NCI-H69 (cell line): ENCODE results near the gene CACNA1H.
"Not testable (repeated sequence)": the region's sequence is repeated elsewhere in the genome, so short reads cannot be mapped to it uniquely, and the experiment has no call there.

ENCODE experiments used
- DNase-seq: peaks from one replicate; lab custom pipeline; 2025; lab: John Stamatoyannopoulos, UW

CACNA1H gene

DNA sequence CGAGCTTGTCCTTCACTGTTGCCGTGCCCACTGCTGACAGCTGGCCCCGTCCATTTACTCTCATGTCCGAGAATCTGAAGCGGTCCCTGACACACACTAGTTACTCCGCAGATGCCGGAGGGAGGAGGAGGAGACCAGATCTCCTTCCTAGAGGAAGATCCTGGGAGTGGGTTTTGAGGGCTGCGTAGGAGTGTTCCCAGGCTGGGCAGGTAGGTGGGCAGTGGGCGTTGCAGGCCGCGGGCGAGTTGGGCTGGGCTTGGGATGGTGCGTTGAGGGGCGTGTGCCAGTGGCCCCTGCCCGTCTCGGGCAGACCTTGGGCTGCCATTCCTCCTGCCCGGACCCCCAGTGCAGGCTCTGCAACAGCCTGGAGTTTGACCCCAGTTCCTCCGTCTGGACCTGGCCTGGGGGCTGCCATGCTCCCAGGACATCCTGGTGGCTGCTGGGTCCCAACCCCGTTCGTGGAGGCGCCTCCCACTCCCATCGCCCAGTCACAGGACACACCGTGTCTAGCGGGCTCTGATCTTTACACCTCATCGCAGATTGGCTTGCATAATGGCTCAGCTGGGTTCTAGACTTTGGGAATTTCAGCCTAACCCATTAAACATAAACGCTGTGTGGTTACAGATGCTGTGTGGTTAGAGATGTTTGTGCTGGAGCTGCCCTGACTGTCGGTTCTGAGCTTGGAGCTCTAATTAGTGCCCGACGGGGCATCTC, 22.8 kb downstream of the CACNA1H start:
- DNase-seq: peak; percentile 39

DNA sequence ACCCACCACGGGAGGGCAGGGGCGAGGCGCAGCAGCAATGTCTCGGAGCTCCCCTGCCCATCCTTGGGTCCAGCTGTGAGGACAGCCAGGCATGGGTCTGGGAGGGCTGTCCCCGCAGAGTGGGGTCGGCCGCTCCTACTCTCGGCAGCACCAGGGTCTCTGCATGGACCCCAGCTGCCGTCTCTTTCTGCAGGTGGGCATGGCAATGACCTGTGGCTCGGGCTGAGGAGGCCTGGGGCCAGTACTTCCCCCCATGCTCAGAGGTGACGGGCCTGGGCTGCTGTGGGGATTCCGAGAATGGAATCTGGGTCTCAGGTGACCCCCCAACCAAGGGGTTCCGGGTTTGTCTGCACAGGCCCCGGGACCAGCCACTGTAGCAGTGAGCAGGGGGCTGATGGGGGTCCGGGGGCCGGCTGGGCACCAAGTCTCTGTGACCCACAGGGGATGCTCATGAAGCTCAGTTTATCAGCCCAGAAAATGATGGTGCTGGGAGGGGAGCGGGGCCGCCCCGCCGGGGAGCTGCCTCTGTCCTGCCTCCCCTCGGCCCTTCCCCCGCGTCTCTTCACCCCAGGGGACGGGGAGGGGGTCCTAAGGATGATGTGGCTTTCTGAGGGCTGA, 23.5 kb downstream of the CACNA1H start:
- DNase-seq: no peak

DNA sequence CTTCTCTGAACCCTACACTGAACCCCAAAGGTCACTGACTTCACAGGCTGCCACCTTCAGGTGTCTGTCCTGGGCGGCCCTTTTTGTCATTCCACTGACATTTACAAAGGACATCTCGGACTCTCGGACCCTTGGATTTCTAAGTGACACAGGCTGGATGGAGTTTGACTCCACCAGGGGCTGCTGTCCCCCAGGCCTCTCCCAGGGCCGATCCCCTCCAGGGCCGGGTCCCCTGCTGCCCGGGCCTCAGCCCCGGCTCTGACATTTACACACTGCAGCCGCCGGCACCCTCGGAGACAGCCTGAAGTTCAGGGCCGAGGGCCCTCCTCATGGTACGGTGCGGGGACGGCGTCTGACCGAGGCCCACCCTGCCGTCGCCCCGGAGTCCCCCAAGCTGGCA, 24.1 kb downstream of the CACNA1H start:
- DNase-seq: no peak

DNA sequence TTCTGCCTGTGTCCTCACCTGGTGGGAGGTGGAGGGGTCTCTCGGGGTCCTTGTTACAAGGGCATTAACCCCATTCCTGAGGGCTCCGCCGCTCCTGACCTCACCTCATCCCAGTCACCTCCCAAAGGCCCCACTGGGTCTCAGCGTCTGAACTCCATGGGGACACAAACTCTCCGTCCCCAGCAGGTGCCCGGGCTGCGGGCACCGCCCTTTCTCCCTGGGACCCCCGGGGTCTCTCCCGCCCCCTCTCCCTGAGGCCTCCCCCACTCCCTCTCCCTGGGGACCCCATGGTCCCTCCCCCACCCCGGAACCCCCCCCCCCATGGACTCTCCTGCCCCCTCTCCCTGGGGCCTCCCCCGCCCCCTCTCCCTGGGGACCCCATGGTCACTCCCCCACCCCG, 24.8 kb downstream of the CACNA1H start:
- DNase-seq: no peak

DNA sequence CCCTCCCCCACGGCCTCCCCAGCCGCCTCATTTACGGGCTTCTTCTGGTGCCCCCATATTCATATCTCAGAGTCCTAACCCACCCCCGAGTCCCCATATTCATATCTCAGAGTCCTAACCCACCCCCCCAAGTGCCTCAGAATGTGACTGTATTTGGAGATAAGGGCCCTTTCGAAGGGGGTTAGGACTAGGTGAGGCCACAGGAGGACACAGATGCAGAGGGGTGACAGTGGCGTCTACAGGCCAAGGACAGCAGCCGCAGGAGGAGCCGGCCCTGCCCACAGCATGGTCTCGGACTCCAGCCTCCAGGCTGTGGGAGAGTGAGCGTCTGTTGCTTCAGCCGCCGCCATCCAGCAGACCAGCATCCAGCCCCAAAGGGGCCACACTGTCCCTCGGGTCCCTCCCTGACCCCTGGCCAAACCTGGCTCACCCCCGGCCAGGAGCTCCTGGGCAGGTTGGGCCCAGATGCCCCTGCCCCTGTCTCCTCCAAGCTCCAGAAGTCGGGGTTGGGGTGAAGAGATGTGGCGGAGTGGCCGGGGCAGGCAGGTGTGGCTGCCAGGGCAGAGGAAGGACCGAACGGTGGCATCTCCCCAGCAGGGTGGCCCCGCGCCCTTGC, 25.5 kb downstream of the CACNA1H start:
- no peak for DNase-seq

DNA sequence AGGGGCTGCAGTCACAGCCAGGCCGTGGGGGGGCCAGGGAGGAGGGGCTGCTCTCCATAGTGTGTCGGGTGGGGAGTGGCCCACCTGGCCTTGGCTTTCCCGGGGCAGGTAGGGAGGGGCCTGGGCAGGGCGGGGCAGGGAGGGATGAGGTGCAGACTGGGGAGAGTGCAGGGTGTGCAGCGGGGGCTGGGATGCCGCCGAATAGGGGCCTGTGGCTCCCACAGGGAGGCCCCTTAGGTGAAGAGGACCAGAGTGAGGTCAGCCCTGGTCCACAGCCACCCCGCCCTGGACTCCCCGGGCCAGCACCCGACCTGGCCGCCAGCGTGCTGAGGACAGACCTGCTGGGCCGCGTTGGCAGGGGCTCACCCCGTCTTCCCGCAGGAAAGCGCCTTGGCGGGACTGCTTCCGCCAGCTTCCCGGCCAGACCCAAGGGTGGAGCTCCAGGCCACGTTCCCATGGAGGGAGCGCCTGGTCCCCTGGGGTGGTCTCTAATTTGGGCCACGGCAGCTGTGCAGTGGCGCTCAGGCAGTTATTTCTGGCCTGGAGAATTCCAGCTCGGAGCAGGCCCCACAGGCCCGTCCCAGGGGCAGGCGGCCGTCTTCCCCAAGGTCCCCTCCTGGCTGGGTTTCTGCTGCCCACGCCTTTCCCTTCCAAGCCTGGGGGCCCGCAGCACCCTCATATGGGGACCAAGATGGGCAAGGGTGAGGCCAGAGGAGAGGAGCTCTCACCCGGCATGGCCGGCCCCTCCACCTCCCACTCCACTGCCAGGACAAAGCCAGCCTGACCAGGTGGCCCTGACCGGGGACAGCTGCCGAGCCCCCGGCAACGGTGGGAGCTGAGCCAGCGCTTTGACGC, 27.9 kb downstream of the CACNA1H start:
- DNase-seq: peak; percentile 45

DNA sequence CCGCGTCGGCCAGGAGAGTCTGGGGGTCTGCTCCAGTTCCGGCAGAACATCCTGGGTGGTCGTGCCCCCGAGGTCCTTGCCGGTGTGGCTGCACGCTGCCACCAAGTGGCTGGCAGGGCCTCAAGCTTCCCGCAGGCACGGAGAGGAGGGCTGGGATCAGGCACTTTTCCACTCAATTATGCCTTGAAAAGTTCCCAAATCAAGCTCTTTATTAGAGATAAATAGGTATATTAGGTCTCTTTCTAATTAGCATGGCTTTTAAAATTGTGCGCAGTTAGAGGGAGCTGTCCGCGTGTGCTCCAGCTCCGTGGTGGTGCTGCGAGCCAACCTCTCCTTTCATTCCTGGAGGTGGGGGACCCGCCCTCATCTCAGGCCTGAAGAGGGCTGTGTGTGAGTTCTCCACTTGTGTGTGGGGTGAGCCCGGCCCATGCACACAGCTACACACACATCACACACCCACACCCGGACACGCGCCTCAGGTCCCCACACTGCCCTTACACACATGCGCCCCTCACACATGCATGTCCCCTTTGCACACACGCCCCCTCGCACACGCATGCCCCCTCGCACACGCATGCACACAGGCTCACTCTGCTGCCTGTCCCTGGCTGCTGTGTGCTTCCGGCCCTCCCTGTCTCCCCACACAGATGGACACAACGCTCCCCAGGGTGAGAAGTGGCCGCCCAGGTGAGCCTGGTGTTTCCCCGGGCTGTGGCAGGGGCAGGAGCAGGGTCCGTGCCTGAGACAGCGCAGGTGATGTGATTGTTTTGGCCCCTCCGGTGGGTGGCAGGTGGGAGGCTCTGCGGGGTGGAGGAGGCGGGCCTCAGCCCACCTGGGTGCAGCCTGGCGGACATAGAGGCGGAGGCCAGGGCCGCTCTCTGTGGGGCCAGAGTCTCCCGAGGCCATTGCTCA, 28.8 kb downstream of the CACNA1H start:
- peak; percentile 56 for DNase-seq

DNA sequence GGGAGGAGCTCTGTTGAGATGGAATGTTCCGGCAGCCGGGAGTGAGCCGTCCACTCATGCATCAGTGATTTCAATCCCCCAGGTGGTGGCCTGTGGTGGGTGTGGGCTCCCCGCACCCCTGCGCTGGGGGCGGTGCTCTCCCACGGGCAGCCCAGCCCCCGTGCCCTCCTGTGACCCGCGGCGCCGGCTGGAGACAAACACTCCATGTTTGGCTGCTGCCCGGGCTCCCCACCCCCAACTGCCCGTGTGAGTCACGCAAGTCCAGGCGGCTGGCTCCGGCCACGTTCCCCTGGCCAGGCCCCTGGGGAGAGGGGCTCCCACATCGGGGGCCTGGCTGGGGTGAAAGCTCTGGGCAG, 29.4 kb downstream of the CACNA1H start:
- peak; percentile 93 for DNase-seq

DNA sequence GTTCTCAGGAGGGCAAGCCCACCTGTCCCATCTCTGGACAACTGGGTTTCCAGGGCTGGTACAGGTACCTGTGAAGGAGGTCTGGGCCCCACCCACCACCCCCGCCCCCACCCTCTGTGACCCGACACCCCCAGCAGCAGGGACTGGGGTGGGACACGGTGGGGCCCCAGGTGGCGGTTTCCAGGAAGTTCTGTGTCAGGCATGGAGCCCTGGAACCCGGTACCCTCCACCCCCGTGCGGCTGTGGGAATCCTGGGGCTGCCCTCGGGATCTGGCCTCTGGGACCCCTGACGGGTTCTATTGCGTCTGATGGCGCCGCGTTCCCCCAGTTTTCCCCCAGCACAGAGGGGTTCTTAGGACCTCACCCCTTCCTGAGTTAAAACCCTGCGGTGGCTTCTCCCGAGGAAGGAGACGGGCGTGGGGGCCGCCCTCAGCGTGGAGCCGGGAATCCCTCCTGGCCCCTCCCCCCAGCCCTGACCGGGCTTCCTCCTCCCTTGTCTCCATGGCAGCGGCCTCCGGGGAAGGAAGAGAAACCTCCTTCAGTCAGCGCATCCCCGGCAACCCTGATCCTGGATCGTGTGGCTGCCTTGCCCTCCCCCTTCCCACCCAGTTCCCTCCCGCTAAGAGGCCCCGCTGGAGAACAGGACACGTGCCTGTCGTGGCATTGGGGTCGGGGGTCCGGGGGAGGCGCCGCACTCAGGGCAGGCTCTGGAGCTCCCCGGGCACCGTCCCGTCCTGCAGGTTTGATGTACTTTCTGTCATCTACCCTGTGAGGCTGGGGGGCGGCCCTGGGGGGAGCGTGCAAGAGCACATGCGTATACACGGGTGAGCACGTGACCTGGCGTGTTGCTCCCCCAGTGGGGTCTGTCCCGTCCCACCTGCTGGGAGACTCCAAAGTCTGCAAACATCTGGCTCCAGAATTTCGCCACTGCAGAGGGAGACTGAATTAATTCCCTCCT, 30.3 kb downstream of the CACNA1H start:
- peak; percentile 97 for DNase-seq

DNA sequence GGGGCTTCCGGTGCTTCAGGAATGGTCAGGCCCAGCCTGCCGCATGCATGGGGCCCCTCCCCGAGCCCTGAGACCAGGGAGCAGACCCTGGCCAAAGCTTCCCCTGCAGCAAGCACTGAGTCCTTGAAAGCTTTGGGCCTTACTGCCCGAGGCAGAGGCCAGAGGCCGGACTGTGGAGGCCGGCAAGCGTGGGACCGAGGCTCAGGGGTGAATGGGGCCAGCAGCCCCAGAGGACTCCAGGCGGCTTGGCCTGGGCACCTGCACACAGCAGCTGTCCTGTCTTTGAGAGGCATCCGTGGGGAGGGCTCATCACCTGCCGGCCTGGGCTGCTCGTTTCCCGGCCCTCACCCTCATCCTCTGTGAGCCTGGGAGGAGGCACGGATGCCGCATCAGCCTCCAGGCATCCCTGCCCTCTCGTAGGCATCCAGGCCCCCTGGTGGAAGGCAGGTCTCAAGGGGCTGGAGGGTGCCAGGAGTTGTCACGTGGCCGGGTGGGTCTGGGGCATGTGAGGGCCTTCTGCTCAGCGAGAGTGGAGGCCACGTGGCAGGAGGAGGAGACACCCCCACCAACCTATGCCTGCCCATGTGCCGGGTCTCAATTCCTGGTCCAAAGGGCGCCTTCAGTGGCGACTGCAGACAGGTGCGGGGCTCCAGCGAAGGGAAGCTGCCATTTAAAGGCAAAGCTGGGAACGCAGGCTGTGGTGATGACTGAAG, 31.4 kb downstream of the CACNA1H start:
- DNase-seq: peak; percentile 70

DNA sequence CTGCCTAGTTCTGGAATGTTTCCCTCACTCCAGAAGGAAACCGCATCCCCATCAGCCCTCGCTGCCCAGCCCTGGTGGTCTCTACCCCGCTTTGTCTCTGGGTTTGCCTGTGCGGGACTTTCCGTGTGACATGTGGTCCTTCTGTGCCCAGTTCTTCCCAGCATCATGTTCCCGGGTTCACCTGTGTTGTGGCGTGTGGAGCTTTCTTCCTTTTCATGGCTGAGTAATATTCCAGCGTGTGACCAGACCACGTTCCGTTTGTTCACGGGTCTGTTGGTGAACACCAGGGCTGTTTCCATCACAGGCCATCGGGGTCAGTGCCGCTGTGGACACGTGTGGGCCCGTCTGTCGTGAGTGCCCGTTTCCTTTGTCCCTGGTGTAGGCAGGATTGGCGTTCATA, 32.1 kb downstream of the CACNA1H start:
- no peak for DNase-seq

DNA sequence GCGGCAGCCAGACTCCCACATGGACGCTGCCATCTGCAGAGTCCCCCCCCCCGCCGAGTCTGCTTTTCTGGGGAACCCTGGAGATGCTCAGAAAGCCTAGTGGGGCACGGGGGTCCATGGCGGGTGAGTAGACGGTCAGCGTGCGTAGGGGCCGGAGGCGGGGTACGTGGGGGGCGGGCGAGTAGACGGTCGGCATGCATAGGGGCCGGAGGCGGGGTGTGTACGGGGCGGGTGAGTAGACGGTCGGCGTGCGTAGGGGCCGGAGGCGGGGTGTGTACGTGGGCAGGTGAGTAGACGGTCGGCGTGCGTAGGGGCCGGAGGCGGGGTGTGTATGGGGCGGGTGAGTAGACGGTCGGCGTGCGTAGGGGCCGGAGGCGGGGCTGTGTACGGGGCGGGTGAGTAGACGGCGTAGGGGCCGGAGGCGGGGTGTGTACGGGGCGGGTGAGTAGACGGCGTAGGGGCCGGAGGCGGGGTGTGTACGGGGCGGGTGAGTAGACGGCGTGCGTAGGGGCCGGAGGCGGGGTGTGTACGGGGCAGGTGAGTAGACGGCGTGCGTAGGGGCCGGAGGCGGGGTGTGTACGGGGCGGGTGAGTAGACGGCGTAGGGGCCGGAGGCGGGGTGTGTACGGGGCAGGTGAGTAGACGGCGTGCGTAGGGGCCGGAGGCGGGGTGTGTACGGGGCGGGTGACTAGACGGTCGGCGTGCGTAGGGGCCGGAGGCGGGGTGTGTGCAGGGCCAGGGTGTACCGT, 32.7 kb downstream of the CACNA1H start:
- DNase-seq: peak; percentile 71

DNA sequence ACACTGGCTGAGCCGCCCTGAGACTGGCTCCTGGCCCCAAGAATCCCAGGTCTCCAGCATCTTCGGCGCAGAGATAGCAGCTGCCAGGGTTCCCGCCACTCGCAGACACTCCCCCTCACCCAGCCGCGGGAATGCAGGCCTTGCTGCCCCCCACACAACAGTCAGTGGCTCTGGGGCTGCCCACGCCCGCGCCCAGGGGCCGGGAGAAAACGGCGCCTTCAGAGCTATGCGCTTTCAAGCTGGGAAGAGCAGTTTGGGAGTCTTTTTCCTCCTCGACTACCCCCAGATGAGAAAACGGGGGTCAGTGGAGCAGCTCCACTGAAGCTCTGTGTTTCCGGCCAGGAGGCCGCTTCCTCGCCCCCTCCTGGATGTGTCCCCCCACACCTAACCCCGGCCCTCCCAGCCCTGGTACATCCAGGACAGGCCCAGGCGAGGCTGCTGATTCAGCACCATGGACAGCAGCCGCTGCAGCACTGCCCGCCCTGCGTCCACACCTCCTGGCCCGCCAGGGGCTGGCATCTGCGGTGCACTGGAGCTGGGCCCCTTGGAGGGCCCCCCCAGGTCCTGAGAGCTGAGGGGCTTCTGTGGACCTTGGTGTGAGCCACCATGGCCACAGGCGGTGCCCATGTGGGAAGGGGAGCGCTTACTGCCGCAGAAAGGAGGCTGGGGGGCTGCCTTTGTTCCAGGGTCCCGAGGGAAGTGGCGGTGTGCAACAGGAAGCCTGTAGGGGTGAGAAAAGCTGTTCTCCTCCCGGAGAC, 35.7 kb downstream of the CACNA1H start:
- no peak for DNase-seq

DNA sequence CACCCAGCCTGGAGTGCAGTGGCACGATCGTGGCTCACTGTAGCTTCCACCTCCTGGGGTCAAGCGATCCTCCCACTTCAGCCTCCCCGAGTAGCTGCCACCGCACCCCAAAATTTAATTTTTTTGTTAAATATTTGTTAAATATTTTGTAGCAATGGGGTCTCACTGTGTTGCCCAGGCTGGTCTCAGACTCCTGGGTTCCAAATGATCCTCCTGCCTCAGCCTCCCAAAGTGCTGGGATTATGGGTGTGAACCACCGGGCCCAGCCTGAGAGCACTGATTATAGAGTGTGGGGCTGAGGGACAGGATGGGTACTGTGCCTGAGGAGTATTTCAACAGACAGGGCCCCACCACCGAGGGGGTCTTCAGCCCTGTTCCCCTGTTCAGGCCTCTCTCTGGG, 36.5 kb downstream of the CACNA1H start:
- no peak for DNase-seq

DNA sequence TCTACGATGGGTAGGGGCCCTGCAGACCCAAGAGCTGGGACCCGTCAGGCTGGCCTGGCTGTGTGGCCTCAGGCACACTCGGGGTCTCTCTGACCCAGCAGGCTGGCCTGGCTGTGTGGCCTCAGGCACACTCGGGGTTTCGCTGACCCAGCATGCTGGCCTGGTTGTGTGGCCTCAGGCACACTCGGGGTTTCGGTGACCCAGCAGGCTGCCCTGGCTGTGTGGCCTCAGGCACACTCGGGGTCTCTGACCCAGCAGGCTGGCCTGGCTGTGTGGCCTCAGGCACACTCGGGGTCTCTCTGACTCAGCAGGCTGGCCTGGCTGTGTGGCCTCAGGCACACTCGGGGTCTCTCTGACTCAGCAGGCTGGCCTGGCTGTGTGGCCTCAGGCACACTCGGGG, 37.9 kb downstream of the CACNA1H start:
- not testable (repeated sequence) for DNase-seq

DNA sequence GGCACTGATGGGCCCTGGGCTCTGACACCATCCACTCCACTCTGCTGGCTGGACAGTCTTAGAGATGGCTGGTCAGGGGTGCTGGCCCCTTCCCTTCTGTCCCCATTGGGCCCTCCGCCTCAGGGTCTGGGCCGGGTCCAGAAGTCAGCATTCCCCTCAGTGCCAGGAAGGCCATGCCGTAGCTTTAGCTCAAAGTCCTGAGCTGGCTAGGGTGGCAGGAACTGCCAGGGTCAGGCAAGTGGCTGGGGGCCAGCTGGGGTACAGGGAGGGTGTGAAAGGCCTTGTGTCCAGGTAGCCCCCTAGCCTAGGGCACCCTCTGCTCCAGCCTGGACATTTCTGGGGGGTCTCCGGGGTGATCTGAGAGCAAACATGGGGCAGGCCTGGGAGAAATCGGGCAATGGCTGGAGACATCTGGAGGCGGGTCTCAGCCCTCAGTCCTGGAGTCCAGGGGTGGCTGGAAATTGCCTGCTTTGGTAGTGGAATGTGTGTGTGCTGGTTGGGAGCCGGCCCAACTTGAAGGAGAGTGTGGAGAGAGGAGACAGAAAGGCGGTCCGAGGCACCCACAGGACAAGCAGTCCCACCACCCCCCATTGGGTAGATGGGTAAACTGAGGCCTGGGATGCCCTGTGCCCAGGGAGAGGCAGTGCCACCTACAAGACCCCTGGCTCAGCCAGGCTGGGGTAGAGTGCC, 39.6 kb downstream of the CACNA1H start:
- DNase-seq: peak; percentile 60

DNA sequence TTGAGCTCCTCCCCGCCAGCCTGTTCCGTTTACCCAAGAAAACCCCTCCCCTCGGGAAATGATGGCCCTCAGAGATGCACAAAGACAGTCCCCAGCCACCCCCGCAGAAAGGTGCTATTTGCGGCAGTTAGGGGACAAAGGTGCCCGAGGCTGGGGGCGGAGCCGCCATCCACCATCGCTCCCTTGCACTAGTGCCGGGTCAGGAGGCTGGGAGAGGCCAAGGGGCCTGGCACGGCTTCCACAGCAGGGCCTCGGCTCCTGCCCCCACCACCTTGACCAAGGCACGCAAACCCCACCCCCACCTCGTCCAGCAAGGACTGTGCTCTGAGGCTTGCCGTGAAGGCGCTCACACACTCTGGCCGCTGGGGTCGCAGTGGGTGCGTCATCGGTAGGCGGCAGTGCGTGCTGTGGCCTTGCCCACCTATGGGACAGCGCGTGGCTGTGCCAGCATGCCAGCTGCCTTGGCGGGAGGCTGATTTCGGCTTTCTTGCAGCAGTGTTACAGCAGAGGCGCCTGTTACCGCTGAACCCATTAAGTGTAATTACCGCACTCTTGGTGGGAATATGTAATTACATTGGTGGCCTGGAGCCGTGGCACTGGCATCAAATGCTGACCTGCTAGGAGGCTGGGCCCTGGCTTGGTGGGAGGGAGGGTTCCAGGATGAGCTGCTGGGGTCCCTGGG, 40.4 kb downstream of the CACNA1H start:
- peak; percentile 99 for DNase-seq
